ENCODE results near the gene NMNAT2.

NMNAT2 gene

DNA sequence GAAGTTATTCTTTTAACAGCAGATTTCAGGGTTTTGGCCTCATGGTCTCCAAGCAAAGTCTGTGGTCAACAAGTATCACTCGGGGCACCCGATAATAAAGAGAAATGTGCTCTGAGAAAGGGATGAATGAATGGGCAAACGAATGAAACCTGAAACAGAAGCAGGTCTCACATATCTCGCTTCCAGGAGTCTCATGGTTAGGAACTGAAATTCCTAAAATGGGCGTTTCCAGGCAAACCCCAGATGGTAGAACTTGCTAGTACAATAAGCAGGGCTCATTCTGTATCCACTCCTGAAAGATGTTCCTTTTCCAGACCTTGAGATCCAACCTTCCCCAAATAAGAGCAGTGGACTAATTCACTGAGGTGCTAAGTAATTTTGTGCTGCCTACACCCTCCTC, 144.9 kb downstream of the NMNAT2 start:
- DNase-seq (ENCODE audit: low read depth): no peak
- H3K4me3 ChIP-seq (ENCODE audit: low read length): no peak overlapping the region
- TF ChIP-seq, protein P1, sequence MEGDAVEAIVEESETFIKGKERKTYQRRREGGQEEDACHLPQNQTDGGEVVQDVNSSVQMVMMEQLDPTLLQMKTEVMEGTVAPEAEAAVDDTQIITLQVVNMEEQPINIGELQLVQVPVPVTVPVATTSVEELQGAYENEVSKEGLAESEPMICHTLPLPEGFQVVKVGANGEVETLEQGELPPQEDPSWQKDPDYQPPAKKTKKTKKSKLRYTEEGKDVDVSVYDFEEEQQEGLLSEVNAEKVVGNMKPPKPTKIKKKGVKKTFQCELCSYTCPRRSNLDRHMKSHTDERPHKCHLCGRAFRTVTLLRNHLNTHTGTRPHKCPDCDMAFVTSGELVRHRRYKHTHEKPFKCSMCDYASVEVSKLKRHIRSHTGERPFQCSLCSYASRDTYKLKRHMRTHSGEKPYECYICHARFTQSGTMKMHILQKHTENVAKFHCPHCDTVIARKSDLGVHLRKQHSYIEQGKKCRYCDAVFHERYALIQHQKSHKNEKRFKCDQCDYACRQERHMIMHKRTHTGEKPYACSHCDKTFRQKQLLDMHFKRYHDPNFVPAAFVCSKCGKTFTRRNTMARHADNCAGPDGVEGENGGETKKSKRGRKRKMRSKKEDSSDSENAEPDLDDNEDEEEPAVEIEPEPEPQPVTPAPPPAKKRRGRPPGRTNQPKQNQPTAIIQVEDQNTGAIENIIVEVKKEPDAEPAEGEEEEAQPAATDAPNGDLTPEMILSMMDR (IDR thresholded peaks at IDR 0.05; ENCODE audit: insufficient read depth, low read depth, low read length, missing control alignments): no peak

DNA sequence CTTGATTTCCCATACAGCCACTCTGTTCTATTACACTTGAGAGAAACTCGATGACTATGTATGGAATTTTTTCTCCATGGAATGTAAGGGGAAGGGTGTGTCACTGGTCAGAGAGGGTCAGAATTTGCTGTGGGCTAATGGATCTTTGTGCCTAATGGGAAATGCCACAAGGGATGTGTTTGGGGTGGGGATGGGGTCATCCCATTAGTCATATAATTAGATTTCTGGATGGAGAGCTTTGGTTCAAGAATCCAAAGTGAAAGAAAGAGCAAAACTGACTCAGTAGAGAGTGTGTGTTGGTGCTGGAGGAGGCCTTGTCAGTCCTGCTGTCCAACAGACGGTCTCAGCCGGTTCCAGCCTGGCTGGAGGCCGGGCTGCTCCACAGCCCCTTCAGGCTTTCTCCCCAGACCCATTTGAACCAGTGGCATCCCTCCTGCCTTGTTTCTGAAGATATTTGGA, 145.8 kb downstream of the NMNAT2 start:
- H3K4me3 ChIP-seq (ENCODE audit: low read length): no peak overlapping the region
- TF ChIP-seq, protein P1 (IDR thresholded peaks at IDR 0.05; ENCODE audit: insufficient read depth, low read depth, low read length, missing control alignments): no peak
- DNase-seq (ENCODE audit: low read depth): peak; percentile 46

DNA sequence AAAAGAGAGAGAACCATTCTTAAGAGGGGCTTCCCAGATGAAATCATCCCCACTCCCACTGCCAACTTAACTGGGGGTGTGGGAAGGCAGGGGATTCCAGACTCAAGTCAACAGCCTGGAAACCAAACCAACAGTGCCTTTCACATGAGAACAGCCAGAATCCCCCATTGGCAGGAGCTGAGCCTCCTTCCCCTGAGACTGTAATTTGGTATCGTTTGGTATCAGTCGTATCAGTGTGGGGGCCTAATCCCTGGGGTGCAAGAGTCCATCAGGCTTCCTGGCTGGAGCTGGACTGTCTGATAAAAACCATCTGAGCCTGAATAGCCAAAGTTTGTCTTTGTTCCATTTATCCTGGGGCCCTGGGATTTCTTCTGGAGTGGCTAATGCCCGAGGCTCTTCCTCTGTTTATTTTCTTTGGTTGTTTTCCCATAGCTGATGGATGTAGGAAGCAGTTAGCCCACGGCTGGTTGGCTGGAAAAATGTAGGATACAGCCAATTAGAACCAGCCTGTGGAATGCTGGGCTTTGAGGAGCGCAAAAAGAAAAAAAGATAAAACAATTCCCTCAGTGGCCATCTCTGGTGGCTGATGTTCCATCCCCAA, 147.5 kb downstream of the NMNAT2 start:
- TF ChIP-seq, protein P1 (IDR thresholded peaks at IDR 0.05; ENCODE audit: insufficient read depth, low read depth, low read length, missing control alignments): no peak
- DNase-seq (ENCODE audit: low read depth): no peak
- no peak overlapping the region for H3K4me3 ChIP-seq (ENCODE audit: low read length)

DNA sequence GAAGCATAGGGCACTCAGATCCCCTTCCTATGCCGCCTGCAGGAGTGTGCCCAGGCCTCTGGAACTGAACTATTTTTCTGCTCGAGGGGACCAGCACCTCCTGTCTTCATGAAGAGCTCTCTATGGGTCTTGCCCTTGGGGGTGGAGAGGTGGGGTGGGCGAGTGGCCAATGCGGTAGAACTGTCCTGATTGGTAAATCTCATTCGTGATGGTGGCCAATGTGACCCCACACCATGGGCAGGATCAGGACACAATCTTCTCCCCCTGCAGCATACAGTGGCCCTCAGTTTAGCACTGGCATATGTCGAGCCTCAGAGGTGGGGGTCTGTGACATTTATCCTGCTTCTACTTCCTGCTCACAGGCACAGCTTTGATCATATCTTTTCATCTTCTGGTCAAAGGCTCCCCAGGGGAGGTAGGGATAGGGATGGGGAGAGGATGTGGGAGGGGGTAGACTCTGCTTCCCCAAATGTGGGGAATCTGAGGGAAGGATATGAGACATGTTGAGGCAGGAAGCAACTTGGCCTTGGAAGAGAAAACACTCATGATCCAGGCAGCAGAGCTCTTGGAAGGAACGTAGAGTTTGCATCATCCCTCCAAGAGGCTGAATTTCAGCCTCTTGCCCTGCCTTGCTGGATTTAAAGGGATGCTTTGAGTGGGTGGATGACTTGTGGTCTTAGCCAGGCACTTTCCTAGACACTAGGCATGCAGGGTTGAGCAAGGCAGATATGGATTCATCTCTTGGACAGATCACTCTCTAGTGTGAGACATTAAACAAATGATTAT, 150.3 kb downstream of the NMNAT2 start:
- DNase-seq (ENCODE audit: low read depth): peak; percentile 98
- TF ChIP-seq, protein P1 (IDR thresholded peaks at IDR 0.05; ENCODE audit: insufficient read depth, low read depth, low read length, missing control alignments): no peak
- no peak overlapping the region for H3K4me3 ChIP-seq (ENCODE audit: low read length)

DNA sequence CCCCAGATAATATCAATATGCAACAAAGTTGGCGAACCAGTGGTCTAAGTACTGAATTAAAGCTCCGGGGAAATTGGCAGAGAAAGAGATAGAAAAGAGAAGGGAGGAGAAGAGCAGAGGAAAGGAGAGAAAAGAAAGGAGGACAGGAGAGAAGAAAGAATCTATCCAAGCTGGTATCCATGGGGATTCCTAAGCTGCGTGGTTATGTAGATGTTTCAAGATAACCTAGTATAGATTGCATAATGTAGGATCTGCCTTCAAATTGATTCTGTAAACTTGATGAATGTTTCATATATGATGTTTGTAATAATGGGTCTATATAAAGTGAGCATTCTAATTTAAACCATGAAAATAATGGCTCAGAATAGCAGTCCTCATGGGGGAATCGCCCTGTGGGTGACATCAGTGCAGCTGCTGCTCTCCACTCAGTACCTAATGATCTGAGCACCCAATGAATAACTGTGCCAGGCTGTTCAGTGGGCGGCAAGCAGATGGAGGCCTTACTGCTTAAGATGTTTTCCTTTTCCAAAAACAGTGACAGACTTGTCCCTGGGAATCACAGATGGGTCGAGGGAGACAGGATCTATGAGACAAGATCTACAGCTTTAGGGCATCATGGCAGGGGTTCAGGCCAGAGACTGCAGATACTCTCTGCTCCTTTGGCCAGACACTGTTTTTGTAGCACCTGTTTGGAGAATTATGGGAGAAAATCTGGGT, 154.1 kb downstream of the NMNAT2 start:
- TF ChIP-seq, protein P1 (IDR thresholded peaks at IDR 0.05; ENCODE audit: insufficient read depth, low read depth, low read length, missing control alignments): no peak

DNA sequence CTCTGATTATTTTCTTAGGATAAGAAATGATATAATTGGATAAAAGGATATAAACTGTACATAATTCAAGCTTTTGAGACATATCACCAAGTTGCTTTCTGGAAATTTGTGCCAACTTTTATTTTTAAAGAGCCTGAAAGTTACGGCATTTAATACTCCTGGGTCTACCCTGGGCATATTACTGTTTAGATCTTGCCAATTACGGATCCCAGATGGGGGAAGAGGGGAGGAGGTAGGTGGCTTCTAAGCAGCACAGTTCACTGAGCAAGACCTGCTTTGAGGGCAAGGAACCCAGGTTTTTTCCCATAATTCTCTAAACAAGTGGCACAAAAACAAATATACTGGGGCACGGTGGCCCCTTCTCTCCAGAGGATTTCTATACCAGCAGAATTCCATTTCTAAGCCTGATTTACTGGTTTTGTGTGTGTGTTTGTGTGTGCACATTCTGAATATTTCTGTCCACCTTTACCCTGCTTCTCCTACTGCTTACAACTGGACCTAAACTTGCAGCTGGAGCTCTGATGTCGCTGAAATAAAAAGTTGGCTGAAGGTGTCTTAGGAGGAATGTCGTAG, 155.5 kb downstream of the NMNAT2 start:
- no peak overlapping the region for H3K4me3 ChIP-seq (ENCODE audit: low read length)
- no peak for DNase-seq (ENCODE audit: low read depth)
- TF ChIP-seq, protein P1 (IDR thresholded peaks at IDR 0.05; ENCODE audit: insufficient read depth, low read depth, low read length, missing control alignments): no peak

More for the DNA sequence above, 154.1 kb downstream of the NMNAT2 start:
- DNase-seq (ENCODE audit: low read depth): no peak
- no peak overlapping the region for H3K4me3 ChIP-seq (ENCODE audit: low read length)

Measured in epithelial cell of esophagus (primary cell).